Caco-2 (cell line): Measurements from ENCODE around the gene TMEM42. TPM values are rescaled to one million over a fixed set of nuclear protein-coding genes. Genes with fewer than 3 reads are reported as not detected.

Experiments used
- BruUV-seq: library from RNA; stranded (reverse); fragments of 400-500 nt; replicated peaks from 2 replicates; lab custom pipeline; 2021; lab: Mats Ljungman, UMichigan
- CTCF ChIA-PET: fragments of 300-600 bp; sonication (Branson Sonifier 250); formaldehyde crosslinking; loops from one replicate; lab custom pipeline; 2022; ENCODE audit warnings: antibody characterized with exemption; lab: Charles Lee
- POLR2A ChIA-PET: fragments of 300-600 bp; sonication (Branson Sonifier 250); formaldehyde crosslinking; loops from one replicate; lab custom pipeline; 2022; ENCODE audit warnings: antibody characterized with exemption; lab: Charles Lee
- DNase-seq, 2 experiments: peaks; one replicate each; pipeline versions ENCODE4 v3.0.0 to v3.0.0-alpha.2; 2020 to 2022
- H3K27me3 ChIP-seq: replicated peaks from 2 replicates; pipeline ENCODE4 v1.6.0; 2011; ENCODE audit warnings: low read length; ENCODE audit not compliant: control insufficient read depth, insufficient read depth
- H3K36me3 ChIP-seq: 2 replicates; pipeline ENCODE4 v1.5.1; 2011; ENCODE audit warnings: low read length; ENCODE audit not compliant: control insufficient read depth, insufficient read depth
- H3K4me1 ChIP-seq: fragments of 250-450 bp; sonication (Bioruptor Pico); 2 replicates; pipeline ENCODE4 v1.5.1; 2020; ENCODE audit warnings: mild to moderate bottlenecking
- H3K4me3 ChIP-seq: 2 replicates; pipeline ENCODE4 v1.5.1; 2011; ENCODE audit warnings: low read depth, mild to moderate bottlenecking, control low read depth, low read length
- H3K9me3 ChIP-seq: fragments of 250-450 bp; sonication (Bioruptor Pico); 2 replicates; pipeline ENCODE4 v1.5.1; 2020; ENCODE audit warnings: mild to moderate bottlenecking, moderate library complexity
- H3K27ac Mint-ChIP-seq: one replicate; pipeline ENCODE4 v1.8.0; 2022; ENCODE audit warnings: mixed read lengths; ENCODE audit not compliant: unreplicated experiment
- H3K27me3 Mint-ChIP-seq: one replicate; pipeline ENCODE4 v1.8.0; 2022; ENCODE audit warnings: mixed read lengths; ENCODE audit not compliant: insufficient read depth, unreplicated experiment
- H3K36me3 Mint-ChIP-seq: one replicate; pipeline ENCODE4 v1.8.0; 2022; ENCODE audit warnings: mild to moderate bottlenecking, mixed read lengths; ENCODE audit not compliant: insufficient read depth, unreplicated experiment
- H3K4me1 Mint-ChIP-seq: one replicate; pipeline ENCODE4 v1.8.0; 2022; ENCODE audit warnings: low read depth, mixed read lengths; ENCODE audit not compliant: unreplicated experiment
- H3K4me3 Mint-ChIP-seq: one replicate; pipeline ENCODE4 v1.8.0; 2022; ENCODE audit warnings: mild to moderate bottlenecking, moderate library complexity, mixed read lengths; ENCODE audit not compliant: unreplicated experiment
- H3K9me3 Mint-ChIP-seq: one replicate; pipeline ENCODE4 v1.8.0; 2022; ENCODE audit warnings: mixed read lengths; ENCODE audit not compliant: unreplicated experiment
- CTCF ChIP-seq, 2 experiments: fragments of 200-600 bp in 1 of 2; IDR thresholded peaks; 1 replicate in 1 of 2; 2 replicates in 1 of 2; pipeline versions ENCODE4 v1.5.1 to v1.8.0; 2011 to 2022; ENCODE audit warnings: antibody characterized with exemption in 1 of 2, control low read depth in 1 of 2, inconsistent platforms in 1 of 2, low read depth in 1 of 2, low read length in 1 of 2, mild to moderate bottlenecking in 1 of 2, moderate library complexity in 1 of 2; ENCODE audit not compliant: insufficient read depth in 1 of 2, severe bottlenecking in 1 of 2, unreplicated experiment in 1 of 2
- intact Hi-C: fragments of 100-400 bp; cut with micrococcal nuclease; formaldehyde crosslinking; loops from one replicate; pipeline ENCODE4 v1.10.0; 2022; ENCODE audit not compliant: unreplicated experiment
- total RNA-seq: library from RNA; stranded (reverse); gene quantifications from 2 replicates; pipeline ENCODE4 v1.2.3, GENCODE V29; 2022

Gene TMEM42
- total RNA-seq, 1 experiment from 2014 or later, result 8.8 TPM

- Mint-ChIP-seq H3K27me3 (no peaks in the 10 kb centered on the region), H3K4me3 (no peak overlapping the region), H3K4me1 (no peaks in the 10 kb centered on the region), H3K36me3 (no peaks in the 10 kb centered on the region), H3K27ac (no peak overlapping the region), H3K9me3 (no peaks in the 10 kb centered on the region)
- no TSS peak for BruUV-seq
- Histone ChIP-seq H3K9me3 (no peaks in the 10 kb centered on the region), H3K36me3 (no peaks in the 10 kb centered on the region), H3K27me3 (no peaks in the 10 kb centered on the region), H3K4me1 (no peaks in the 10 kb centered on the region), H3K4me3 (no peak overlapping the region)
- intact Hi-C loops, result no loop called here
- POLR2A ChIA-PET, result no interaction called here
- CTCF ChIA-PET, result no interaction called here
- no peak for DNase-seq
- TF ChIP-seq CTCF (IDR thresholded peaks at IDR 0.05; ENCODE audit: insufficient read depth in 1 of 2, low read depth in 1 of 2, low read length in 1 of 2, severe bottlenecking in 1 of 2, unreplicated experiment in 1 of 2), result no peak
Observed at GRCh38 chr3:44905446-44906157, 43.9 kb downstream of the TMEM42 start.

- no peak overlapping the region for H3K4me3 Mint-ChIP-seq
- intact Hi-C loops, result no loop called here
- no peak overlapping the region for H3K27ac Mint-ChIP-seq
- POLR2A ChIA-PET, result no interaction called here
- DNase-seq, result no peak
- no peaks in the 10 kb centered on the region for H3K9me3 Mint-ChIP-seq
- Histone ChIP-seq H3K36me3 (no peaks in the 10 kb centered on the region), H3K4me3 (no peak overlapping the region), H3K9me3 (no peaks in the 10 kb centered on the region), H3K4me1 (no peaks in the 10 kb centered on the region), H3K27me3 (no peaks in the 10 kb centered on the region)
- BruUV-seq, result no TSS peak
- H3K27me3 Mint-ChIP-seq, result no peaks in the 10 kb centered on the region
- CTCF ChIA-PET, result interaction anchor here (0.6 kb wide), 1 partner anchor 10 kb away, joined by 4 read pairs; no protein-coding TSS in a partner anchor
- no peaks in the 10 kb centered on the region for H3K4me1 Mint-ChIP-seq
- TF ChIP-seq CTCF (IDR thresholded peaks at IDR 0.05; ENCODE audit: insufficient read depth in 1 of 2, low read depth in 1 of 2, low read length in 1 of 2, severe bottlenecking in 1 of 2, unreplicated experiment in 1 of 2), result no peak
- no peaks in the 10 kb centered on the region for H3K36me3 Mint-ChIP-seq
Observed at GRCh38 chr3:44906997-44907396, 45.3 kb downstream of the TMEM42 start.

- no TSS peak for BruUV-seq
- H3K4me1 ChIP-seq, result no peaks in the 10 kb centered on the region
- Mint-ChIP-seq H3K27me3 (no peaks in the 10 kb centered on the region), H3K9me3 (no peaks in the 10 kb centered on the region), H3K27ac (no peak overlapping the region), H3K4me3 (no peak overlapping the region), H3K36me3 (no peaks in the 10 kb centered on the region), H3K4me1 (no peaks in the 10 kb centered on the region)
- no peaks in the 10 kb centered on the region for H3K36me3 ChIP-seq
- CTCF ChIA-PET, result interaction anchor here (0.6 kb wide), 1 partner anchor 9 kb away, joined by 4 read pairs; no protein-coding TSS in a partner anchor
- no peak for DNase-seq
- no peak for TF ChIP-seq CTCF (IDR thresholded peaks at IDR 0.05; ENCODE audit: insufficient read depth in 1 of 2, low read depth in 1 of 2, low read length in 1 of 2, severe bottlenecking in 1 of 2, unreplicated experiment in 1 of 2)
- POLR2A ChIA-PET, result no interaction called here
- no peaks in the 10 kb centered on the region for H3K27me3 ChIP-seq
- intact Hi-C loops, result no loop called here
- no peak overlapping the region for H3K4me3 ChIP-seq
- no peaks in the 10 kb centered on the region for H3K9me3 ChIP-seq
Observed at GRCh38 chr3:44907612-44908011, 45.9 kb downstream of the TMEM42 start.
